Testis (tissue), 3 donors: ENCODE results near the gene BID. TPM values are rescaled to one million over a fixed set of nuclear protein-coding genes. Genes with fewer than 3 reads are reported as not detected.

Experiments used
- DNase-seq: peaks from one replicate; pipeline ENCODE4 v3.0.0-alpha.2; 2019
- H3K27ac ChIP-seq, 2 donors: fragments of 200-600 bp; sonication (generic); one replicate each; pipeline ENCODE4 v1.5.1; 2019
- H3K27me3 ChIP-seq: fragments of 200-600 bp; sonication (generic); one replicate; pipeline ENCODE4 v1.5.1; 2019
- H3K36me3 ChIP-seq: fragments of 200-600 bp; sonication (generic); one replicate; pipeline ENCODE4 v1.5.1; 2017; ENCODE audit warnings: low read depth; ENCODE audit errors: missing control alignments
- H3K4me1 ChIP-seq: fragments of 200-600 bp; sonication (generic); one replicate; pipeline ENCODE4 v1.5.1; 2019
- H3K4me3 ChIP-seq, 2 donors: fragments of 200-600 bp; sonication (generic); one replicate each; pipeline ENCODE4 v1.5.1; 2017 to 2019
- H3K9me3 ChIP-seq: fragments of 200-600 bp; sonication (generic); one replicate; pipeline ENCODE4 v1.5.1; 2017
- CTCF ChIP-seq, 3 experiments: fragments of 450-650 bp in 2 of 3; fragments of 200-600 bp in 1 of 3; sonication (generic) in 1 of 3; IDR thresholded peaks; one replicate each; pipeline ENCODE4 v1.5.1; 2016 to 2019; ENCODE audit warnings: antibody characterized with exemption in 3 of 3, mild to moderate bottlenecking in 2 of 3, moderate library complexity in 1 of 3
- POLR2A ChIP-seq: fragments of 450-650 bp; IDR thresholded peaks from one replicate; pipeline ENCODE4 v1.6.1; 2017; ENCODE audit warnings: antibody characterized with exemption, mild to moderate bottlenecking, moderate library complexity
- WGBS, 2 donors: methylation state at CpG; one replicate each; pipeline ENCODE4 v1.1.5; 2018; 5-methylcytosine and 5-hydroxymethylcytosine counted together
- intact Hi-C: fragments of 100-400 bp; cut with DNase I; formaldehyde crosslinking; loops from one replicate; pipeline ENCODE4 v1.15.1; 2023; ENCODE audit warnings: low total_unique reads
- polyA plus RNA-seq: library from polyadenylated mRNA; stranded (reverse); fragments of 350-450 nt; fragmentation: Illumina TruSeq; extraction: RNeasy Lipid Tissue Mini Kit (QIAGEN cat#74804); gene quantifications from one replicate; pipeline ENCODE4 v1.2.3, GENCODE V29; 2014; ENCODE audit warnings: low read depth, low replicate concordance; ENCODE audit not compliant: insufficient read depth
- total RNA-seq, 2 donors: library from RNA; depleted of rRNA; stranded (reverse); fragments of >200 nt; gene quantifications; one replicate each; pipeline ENCODE4 v1.2.3, GENCODE V29; 2016

The BID gene
- total and polyA plus RNA-seq, 3 donors from 2014 or later = 6.9 to 8.4 (median 8.3) TPM

- Histone ChIP-seq H3K36me3 (no peaks in the 10 kb centered on the region), H3K9me3 (no peaks in the 10 kb centered on the region), H3K4me3 (no peak overlapping the region), H3K27me3 (no peaks in the 10 kb centered on the region), H3K27ac (no peak overlapping the region), H3K4me1 (no peaks in the 10 kb centered on the region)
- no peak for DNase-seq
- WGBS, 2 donors = 76 to 82% methylated on average over 5 of the region's 5 CpGs
- intact Hi-C loops = no loop called here
- TF ChIP-seq POLR2A (no peak), CTCF (IDR thresholded peaks at IDR 0.05) (no peak)
Measured at GRCh38 chr22:17710023-17710422, 64.2 kb downstream of the BID start.

DNA sequence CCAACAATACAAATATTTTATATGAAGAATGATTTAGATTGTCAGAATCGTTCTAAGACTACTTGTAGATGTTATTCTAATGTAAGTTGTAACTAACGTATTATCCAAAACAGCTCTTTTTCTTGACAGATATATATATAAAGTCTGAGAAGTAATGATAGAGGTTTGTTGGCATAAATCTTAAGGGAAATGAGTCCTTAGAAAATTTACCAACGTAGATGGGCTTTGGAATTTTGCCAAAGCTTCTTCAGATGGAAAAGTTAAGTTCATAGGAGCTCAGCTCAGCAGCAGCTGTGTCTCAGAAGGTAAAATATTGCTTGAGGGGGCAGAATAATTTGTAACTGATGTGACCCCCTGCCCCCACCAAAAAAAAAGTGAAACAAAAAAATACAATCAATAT is 66.7 kb downstream of the BID start:
- H3K27ac ChIP-seq = no peak overlapping the region
- H3K36me3 ChIP-seq = no peaks in the 10 kb centered on the region
- DNase-seq = no peak
- no peaks in the 10 kb centered on the region for H3K4me1 ChIP-seq
- H3K9me3 ChIP-seq = no peaks in the 10 kb centered on the region
- TF ChIP-seq CTCF (IDR thresholded peaks at IDR 0.05) = no peak
- H3K4me3 ChIP-seq = no peak overlapping the region
- no peaks in the 10 kb centered on the region for H3K27me3 ChIP-seq
- WGBS, 2 donors = 58 to 67% methylated on average over 3 of the region's 3 CpGs
- intact Hi-C loops = no loop called here

DNA sequence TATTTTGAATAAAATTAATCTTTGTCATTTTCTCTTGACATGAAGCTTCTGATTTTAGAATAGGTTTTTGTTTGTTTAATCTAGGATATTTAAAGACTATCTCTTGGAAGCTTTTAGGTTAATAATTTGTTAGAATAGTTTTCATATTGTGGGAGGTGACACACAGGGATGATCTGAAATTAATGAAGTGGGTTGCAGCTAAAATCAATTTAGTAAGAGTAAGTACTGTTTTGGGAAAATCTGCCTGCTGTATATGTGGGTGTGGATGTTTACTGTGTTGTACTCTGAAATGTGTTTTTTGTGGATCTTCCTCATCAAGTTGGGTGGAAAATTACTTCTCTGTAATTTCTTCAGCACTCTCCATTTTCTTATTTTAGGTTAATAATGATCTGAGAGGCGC is 67.3 kb downstream of the BID start:
- TF ChIP-seq POLR2A = no peak
- no peak for TF ChIP-seq CTCF (IDR thresholded peaks at IDR 0.05)
- H3K9me3 ChIP-seq = no peaks in the 10 kb centered on the region
- no peaks in the 10 kb centered on the region for H3K27me3 ChIP-seq
- H3K4me1 ChIP-seq = no peaks in the 10 kb centered on the region
- WGBS, 2 donors = 92 to 97% methylated on average over 1 of the region's 1 CpG
- H3K27ac ChIP-seq = peak overlapping the region; percentile 2 to 51
- H3K36me3 ChIP-seq = no peaks in the 10 kb centered on the region
- no peak overlapping the region for H3K4me3 ChIP-seq
- DNase-seq = no peak
- intact Hi-C loops = no loop called here

DNA sequence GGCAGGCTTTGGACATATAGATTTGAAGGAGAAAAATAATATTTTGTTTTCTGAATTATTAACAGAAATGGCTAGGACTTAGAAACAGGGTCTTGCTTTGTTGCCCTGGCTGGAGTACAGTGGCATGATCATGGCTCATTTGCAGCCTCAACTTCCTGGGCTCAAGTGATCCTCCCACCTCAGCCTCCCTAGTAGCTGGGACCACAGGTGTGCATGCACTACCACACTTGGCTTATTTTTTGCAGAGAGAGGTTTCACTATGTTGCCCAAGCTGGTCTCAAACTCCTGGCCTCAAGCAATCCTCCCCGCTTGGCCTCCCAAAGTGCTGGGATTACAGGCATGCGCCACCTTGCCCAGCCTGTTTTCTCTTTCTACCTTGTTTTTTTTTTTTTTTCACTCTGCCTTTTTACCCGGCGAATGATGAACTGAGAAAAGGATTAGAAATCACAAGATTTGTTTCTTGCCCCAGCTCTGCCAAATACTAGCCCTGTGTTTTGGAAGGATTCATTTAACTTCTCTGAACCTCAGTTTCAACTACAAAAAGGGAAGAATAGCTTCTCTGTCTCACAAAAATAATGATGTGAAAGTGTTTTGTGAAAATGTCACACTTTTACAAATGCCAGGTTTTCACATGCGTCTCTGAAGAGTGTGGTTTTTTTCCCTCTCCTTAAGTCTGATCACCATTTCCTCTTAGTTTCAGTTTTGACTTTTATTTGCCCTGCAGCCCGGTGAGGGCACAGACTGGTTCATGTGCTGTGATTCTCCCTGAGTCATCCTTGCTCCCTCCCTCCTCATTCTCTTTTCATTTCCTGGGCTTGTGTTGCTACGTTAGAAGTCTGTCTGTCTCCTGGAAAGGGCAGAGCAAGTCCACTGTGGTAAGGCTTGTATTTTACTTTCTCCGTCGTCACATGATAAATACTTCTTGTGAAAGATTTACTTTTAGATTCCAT is 68.0 kb downstream of the BID start:
- TF ChIP-seq CTCF (IDR thresholded peaks at IDR 0.05) (no peak), POLR2A (no peak)
- Histone ChIP-seq H3K27ac (peak overlapping the region; percentile 2 to 51), H3K4me1 (no peaks in the 10 kb centered on the region), H3K9me3 (no peaks in the 10 kb centered on the region), H3K4me3 (no peak overlapping the region), H3K36me3 (no peaks in the 10 kb centered on the region), H3K27me3 (no peaks in the 10 kb centered on the region)
- 55 to 56% methylated on average over 9 of the region's 9 CpGs for WGBS, 2 donors
- intact Hi-C loops = no loop called here
- peak; percentile 52 for DNase-seq

GRCh38 chr22:17705546-17705945 is 68.7 kb downstream of the BID start:
- Histone ChIP-seq H3K4me3 (no peak overlapping the region), H3K27ac (no peak overlapping the region), H3K36me3 (no peaks in the 10 kb centered on the region), H3K27me3 (no peaks in the 10 kb centered on the region), H3K9me3 (no peaks in the 10 kb centered on the region), H3K4me1 (no peaks in the 10 kb centered on the region)
- DNase-seq = no peak
- WGBS, 2 donors = 93 to 95% methylated on average over 7 of the region's 7 CpGs
- TF ChIP-seq CTCF (IDR thresholded peaks at IDR 0.05) (no peak), POLR2A (no peak)
- intact Hi-C loops = no loop called here
